ENCODE measurements around the gene HOXD10. TPM values are rescaled to one million over a fixed set of nuclear protein-coding genes. Genes with fewer than 3 reads are reported as not detected.
A peak's percentile ranks its signal among the peaks of the same experiment; 100 is the strongest.

HOXD10 gene
- total and polyA plus RNA-seq, 2 of the 13 experiments (the other 11 are each of a cell fraction or from before 2014, with no cell fraction given) = not detected

DNA sequence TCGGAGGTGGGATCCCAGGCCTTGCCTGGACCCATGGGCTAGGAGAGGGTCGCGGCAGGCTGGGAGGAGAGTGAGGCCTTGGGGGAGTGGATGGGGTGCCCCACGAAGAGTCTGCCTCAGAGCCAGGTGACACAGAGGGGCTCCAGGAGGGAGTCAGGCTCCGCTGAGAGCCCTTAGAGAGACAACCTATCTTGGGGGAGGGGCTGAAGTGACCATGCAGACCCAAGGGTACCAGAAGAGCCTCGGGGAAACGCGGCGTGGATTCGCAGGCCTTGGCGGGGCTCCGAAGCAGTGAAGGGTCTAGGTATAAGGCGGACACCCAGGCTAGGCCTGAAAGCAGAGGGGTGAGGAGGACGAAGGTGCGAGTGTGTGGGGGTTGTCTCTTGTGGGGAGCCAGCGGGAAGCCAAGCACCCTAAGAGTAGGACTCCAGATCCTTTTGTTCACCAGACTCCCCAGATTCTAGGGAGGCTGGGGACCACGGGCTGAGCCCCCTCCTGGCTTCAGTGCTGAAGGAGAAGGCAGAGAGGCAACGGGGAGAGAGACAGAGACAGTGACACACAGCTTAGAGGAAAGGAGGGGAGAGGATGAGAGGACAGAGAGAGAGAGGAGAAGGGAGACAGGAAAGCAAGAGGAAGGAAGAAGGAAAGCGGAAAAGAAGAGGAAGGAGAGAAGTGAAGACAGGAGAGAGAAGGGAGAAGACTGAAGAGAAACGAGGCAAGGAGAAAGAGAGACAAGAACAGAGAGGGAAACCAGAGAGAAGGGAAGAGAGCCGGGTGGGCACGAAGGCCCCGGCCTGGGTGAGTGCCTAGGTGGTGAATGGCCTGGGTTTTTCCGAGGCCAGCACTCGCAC lies 10.6 kb upstream of the HOXD10 start (continued):
- no peak for TF ChIP-seq ZHX2 (IDR thresholded peaks at IDR 0.05; ENCODE audit: low read depth)
- no peak for TF ChIP-seq ZHX2 (CRISPR knock-in tag; IDR thresholded peaks at IDR 0.05; ENCODE audit: borderline replicate concordance)
- TF ChIP-seq MYC (CRISPR knock-in tag; IDR thresholded peaks at IDR 0.05; ENCODE audit: borderline replicate concordance) = no peak
- TF ChIP-seq HNRNPK (IDR thresholded peaks at IDR 0.05; ENCODE audit: low read depth, low read length, poor library complexity, severe bottlenecking) = no peak
- no peak for TF ChIP-seq ATF6 (CRISPR knock-in tag; conservative IDR thresholded peaks at IDR 0.05)
- TF ChIP-seq SRF (IDR thresholded peaks at IDR 0.05; ENCODE audit: low read depth, low read length) = no peak
- no peak for TF ChIP-seq ZC3H4 (CRISPR knock-in tag; IDR thresholded peaks at IDR 0.05; ENCODE audit: borderline replicate concordance)
- 0 out of 2 replicates have a peak, but pooled peaks have one; percentile 31 for TF ChIP-seq LCORL (IDR thresholded peaks at IDR 0.05)
- no peak for TF ChIP-seq LCORL (CRISPR knock-in tag; IDR thresholded peaks at IDR 0.05)
- no peak for TF ChIP-seq TRIM24 (CRISPR knock-in tag; IDR thresholded peaks at IDR 0.05)
- TF ChIP-seq ZNF589 (CRISPR knock-in tag; conservative IDR thresholded peaks at IDR 0.05) = no peak
- no peak for TF ChIP-seq HIVEP1 (CRISPR knock-in tag; IDR thresholded peaks at IDR 0.05)
- no peak for TF ChIP-seq PREB (CRISPR knock-in tag; IDR thresholded peaks at IDR 0.05)
- no peak for TF ChIP-seq AGO1 (IDR thresholded peaks at IDR 0.05; ENCODE audit: low read depth, low read length, poor library complexity, severe bottlenecking)
- TF ChIP-seq, protein P1, sequence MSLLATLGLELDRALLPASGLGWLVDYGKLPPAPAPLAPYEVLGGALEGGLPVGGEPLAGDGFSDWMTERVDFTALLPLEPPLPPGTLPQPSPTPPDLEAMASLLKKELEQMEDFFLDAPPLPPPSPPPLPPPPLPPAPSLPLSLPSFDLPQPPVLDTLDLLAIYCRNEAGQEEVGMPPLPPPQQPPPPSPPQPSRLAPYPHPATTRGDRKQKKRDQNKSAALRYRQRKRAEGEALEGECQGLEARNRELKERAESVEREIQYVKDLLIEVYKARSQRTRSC (CRISPR knock-in tag; IDR thresholded peaks at IDR 0.05; ENCODE audit: low read depth) = no peak
- no peak for TF ChIP-seq ELF4 (CRISPR knock-in tag; IDR thresholded peaks at IDR 0.05; ENCODE audit: borderline replicate concordance)
- no peak for TF ChIP-seq SOX13 (IDR thresholded peaks at IDR 0.05)
- TF ChIP-seq SOX13 (CRISPR knock-in tag; conservative IDR thresholded peaks at IDR 0.05 in 1 of 2, IDR thresholded peaks at IDR 0.05 in 1 of 2) = no peak

Measured in HepG2 (cell line).